Activated naive CD4-positive, alpha-beta T cell (primary cell): ENCODE data around the gene DLG4.
"Not testable (repeated sequence)": the region's sequence is repeated elsewhere in the genome, so short reads cannot be mapped to it uniquely, and the experiment has no call there.

ENCODE experiments used
- DNase-seq, 4 experiments: peaks; one replicate each; lab custom pipeline; 2025; lab: John Stamatoyannopoulos, UW

Gene DLG4

GRCh38 chr17:7249214-7249613 is 29.6 kb upstream of the DLG4 start:
- no peak for DNase-seq

- no peak for DNase-seq
These were observed 29.2 kb upstream of the DLG4 start for GRCh38 chr17:7248796-7249195.

GRCh38 chr17:7246779-7247178 is 27.1 kb upstream of the DLG4 start:
- DNase-seq: no peak

GRCh38 chr17:7243838-7244237 is 24.2 kb upstream of the DLG4 start:
- DNase-seq: not testable (repeated sequence)

- no peak for DNase-seq
These were observed 23.8 kb upstream of the DLG4 start for GRCh38 chr17:7243453-7243729.

- peak; percentile 73 to 89 (median 84) for DNase-seq
These were observed 23.2 kb upstream of the DLG4 start for GRCh38 chr17:7242717-7243452.

GRCh38 chr17:7241783-7242716 is 22.4 kb upstream of the DLG4 start, which contains the start of gene GABARAP:
Gene GABARAP (minus strand): TSS chr17:7242449. CDS start chr17:7242330, 119 bp downstream.
- DNase-seq: peak; percentile 82 to 93 (median 88)

- no peak for DNase-seq
These were observed 21.6 kb upstream of the DLG4 start for GRCh38 chr17:7241090-7241733.

- DNase-seq: no peak
These were observed 20.7 kb upstream of the DLG4 start for GRCh38 chr17:7240375-7240774.

- peak; percentile 91 to 96 (median 92) for DNase-seq
These were observed 19.7 kb upstream of the DLG4 start, which contains the start of gene PHF23 for GRCh38 chr17:7239091-7240027. Gene PHF23 (minus strand): TSS chr17:7239457. CDS start chr17:7239279, 178 bp downstream.

- DNase-seq: peak in 1 of 4 experiments; percentile 44
These were observed 18.9 kb upstream of the DLG4 start for GRCh38 chr17:7238420-7239090.

- DNase-seq: peak; percentile 30 to 75 (median 60)
These were observed 18.3 kb upstream of the DLG4 start for GRCh38 chr17:7237761-7238419.

- DNase-seq: no peak
These were observed 17.7 kb upstream of the DLG4 start for GRCh38 chr17:7237266-7237760.

GRCh38 chr17:7236808-7237207 is 17.2 kb upstream of the DLG4 start:
- no peak for DNase-seq

- no peak for DNase-seq
These were observed 16.3 kb upstream of the DLG4 start for GRCh38 chr17:7235693-7236665.

GRCh38 chr17:7234083-7234951 is 14.7 kb upstream of the DLG4 start, which contains the start of gene DVL2:
Gene DVL2 (minus strand): TSS chr17:7234517. CDS start chr17:7234262, 255 bp downstream.
- peak; percentile 80 to 93 (median 84) for DNase-seq

- no peak for DNase-seq
These were observed 14.1 kb upstream of the DLG4 start for GRCh38 chr17:7233701-7234082.

GRCh38 chr17:7232114-7232513 is 12.5 kb upstream of the DLG4 start:
- DNase-seq: no peak
